Hematopoietic multipotent progenitor cell treated with erythropoietin and hydrocortisone succinate and interleukin-3 and kit ligand, for 15 days (in vitro differentiated cells): ENCODE measurements around the gene ZNF804B.

Source experiments
- DNase-seq: peaks from one replicate; pipeline ENCODE4 v3.0.0-alpha.2; 2015; ENCODE audit warnings: low spot score

Gene ZNF804B

DNA sequence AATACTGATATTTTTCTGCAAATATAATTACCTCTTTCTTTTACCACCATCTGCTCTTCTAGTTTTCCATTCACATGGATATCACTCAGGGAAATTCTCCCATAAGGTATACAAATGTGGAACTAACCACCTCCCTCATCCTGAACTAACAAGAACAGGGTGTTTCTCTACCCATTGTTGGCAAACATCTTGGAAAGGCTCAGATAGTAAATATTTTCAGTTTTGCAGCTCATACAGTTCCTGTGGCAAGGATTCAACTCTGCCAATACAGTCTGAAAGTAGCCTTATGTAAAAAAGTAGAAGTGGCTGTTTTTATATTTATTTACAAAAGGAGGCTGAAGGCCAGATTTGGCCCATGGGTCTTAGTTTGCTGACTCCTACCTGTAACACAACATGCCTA is 549.0 kb downstream of the ZNF804B start:
- no peak for DNase-seq

DNA sequence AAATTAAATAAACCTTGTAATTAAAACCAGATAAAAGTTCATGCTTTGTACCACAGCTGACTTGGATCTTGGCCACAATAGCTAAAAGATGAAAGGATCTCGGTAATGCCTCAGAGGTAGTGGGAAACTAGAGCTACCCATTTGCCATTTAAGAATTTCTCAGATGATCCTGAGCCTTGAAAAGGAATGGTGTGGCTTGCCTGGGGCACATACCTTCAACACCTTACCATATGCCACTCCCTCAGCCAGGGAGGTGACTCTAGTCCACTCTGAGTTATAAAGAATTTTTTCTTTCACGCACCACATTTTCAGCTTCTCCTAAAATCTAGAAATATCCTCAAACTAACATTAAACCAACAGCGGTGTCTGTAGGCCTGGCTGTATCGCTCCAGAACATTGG is 552.4 kb downstream of the ZNF804B start:
- no peak for DNase-seq

DNA sequence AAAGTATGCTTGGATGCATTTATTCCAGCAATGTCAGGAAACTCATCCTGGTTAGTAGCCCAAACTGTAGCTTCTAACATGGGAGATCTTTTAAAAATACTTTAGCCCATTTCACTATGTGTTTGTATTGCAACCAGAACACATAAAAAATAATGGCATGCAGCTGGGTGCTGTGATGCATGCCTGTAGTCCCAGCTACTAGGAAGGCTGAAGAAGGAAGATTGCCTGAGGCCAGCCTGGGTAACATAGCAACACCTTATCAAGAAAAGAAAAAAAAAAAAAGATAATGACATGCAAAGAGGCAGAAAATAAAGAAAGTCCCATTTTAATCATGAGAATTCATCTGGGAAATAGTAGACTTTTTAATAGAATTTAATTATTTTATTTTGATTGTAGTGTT is 553.1 kb downstream of the ZNF804B start:
- no peak for DNase-seq

DNA sequence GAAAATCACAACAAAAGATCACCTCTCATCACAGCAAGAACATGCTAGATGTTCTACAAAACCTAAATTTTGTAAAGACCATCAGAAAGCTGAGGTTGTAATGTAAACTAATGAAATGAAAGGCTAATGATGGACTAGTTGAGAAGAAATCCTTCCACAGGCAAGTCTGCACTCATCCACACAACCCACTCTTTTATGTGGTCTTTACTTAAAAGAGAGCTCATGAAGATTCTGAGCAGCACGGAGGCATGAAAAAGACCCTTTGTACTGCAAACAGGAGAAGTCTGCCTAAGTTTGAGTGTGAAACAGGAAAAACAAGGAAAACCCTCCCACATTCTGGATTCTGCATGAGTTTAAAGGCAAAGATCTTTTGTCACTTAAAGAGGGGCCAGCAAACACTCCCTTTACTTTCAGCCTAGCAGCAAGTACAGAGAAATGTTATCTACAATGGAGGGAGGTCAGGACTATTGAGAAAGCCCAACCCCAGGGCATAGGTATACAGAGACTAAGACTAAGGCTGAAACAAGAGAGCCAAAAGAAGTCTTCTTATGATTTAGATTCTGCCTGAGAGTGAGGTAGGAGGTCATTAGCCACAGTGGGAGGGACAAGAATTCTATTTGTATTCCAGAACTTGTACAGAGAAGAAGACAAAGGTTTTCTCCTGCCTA is 557.2 kb downstream of the ZNF804B start:
- DNase-seq = no peak

DNA sequence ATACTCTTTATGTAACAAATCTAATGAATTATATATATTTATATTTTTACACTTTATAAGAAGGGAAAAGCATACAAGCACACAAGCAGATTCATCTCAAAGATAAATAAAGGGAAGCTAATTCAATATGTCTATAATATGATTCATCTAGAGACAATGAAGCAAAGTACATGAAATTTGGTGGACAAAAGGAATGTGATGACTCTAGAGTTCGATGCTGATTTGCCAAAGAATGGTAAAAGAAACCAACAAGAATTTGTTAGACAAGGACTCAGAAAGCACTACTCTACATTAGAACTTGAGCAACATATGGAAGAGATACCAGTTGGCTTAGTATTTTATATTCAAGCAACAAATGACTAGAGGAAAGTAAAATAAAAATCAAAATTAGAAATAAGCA is 572.5 kb downstream of the ZNF804B start:
- no peak for DNase-seq

DNA sequence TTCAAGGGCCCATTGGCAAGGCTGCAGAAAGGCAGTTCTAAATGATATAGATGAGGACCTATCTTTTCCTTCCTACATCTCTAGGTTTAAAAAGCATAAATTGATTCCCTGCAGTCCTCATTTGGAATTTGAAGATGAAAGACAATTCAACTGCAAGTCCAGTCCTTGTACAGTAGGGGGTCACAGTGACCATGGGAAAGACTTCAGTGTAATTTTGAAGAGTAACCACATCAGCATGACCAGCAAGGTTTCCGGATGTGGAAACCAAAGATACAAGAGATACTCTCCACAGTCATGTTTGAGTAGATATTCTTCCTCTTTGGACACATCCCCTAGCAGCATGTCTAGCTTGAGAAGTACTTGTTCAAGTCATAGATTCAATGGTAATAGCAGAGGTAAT is 575.3 kb downstream of the ZNF804B start:
- DNase-seq = no peak

DNA sequence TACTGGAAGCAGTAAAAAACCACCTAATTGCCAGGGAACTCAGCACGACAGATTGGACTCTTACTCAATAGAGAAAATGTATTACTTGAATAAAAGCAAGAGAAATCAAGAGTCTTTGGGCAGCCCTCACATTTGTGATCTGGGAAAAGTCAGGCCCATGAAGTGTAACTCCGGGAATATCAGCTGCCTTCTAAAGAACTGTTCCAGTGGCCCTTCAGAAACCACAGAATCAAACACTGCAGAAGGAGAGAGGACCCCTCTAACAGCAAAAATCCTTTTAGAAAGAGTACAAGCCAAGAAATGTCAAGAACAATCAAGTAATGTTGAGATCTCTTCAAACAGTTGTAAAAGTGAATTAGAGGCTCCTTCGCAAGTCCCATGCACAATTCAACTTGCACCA is 576.0 kb downstream of the ZNF804B start:
- no peak for DNase-seq

DNA sequence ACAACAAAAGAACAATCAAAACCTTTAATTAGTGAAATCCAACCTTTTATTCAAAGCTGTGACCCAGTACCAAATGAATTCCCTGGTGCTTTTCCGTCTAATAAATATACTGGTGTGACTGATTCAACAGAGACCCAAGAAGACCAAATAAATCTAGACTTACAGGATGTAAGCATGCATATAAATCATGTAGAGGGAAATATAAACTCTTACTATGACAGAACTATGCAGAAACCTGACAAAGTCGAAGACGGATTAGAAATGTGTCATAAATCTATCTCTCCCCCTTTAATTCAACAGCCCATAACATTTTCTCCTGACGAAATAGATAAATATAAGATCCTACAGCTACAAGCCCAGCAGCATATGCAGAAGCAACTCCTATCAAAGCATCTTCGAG is 576.6 kb downstream of the ZNF804B start:
- no peak for DNase-seq

DNA sequence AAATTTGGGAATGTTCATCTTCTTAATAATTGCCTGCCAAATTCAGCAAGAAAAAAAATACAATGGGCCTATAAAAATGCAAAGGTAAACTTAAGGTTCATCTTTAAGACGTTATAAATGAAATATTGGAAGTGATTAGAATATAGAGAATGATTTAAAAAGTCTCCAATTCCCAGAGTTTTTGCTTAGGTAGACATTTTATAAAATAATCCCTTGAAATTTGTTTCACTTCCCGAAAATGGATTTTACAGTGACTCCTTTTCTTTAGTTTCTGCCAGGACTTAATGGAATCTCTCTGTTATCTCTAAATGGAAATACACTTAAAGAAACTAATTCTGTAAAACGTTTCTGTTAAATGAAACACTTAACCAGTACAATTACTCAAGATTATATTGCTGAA is 580.2 kb downstream of the ZNF804B start:
- DNase-seq = no peak

DNA sequence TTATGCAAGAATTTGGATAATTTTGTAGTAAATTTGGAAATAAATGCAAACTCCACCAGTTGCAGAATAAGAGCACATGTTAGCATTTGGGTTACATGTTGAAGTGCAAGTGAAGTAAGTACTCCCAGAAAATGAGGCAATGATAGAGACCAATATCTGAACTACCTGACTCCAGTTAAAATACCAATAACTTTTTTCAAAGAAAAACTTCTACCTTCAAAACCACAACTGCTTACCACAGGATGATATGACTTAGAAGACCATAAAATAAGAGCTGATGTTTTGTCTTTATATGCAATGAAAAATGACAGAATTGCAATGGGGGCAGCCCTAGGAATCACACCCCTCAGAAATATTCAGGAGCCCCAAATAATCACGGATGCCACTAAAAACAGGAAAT is 597.6 kb downstream of the ZNF804B start:
- no peak for DNase-seq

DNA sequence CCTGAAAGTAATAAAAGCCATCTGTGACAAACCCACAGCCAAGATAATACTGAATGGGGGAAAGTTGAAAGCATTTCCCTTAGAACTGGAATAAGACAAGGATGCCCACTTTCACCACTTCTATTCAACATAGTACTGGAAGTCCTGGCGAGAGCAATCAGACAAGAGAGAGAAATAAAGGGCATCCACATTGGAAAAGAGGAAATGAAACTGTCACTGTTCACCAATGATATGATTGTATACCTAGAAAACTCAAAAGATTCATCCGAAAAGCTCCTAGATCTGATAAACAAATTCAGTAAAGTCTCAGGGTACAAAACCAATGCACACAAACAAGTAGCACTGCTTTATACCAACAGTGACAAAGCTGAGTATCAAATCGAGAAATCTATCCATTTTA is 617.7 kb downstream of the ZNF804B start:
- no peak for DNase-seq

DNA sequence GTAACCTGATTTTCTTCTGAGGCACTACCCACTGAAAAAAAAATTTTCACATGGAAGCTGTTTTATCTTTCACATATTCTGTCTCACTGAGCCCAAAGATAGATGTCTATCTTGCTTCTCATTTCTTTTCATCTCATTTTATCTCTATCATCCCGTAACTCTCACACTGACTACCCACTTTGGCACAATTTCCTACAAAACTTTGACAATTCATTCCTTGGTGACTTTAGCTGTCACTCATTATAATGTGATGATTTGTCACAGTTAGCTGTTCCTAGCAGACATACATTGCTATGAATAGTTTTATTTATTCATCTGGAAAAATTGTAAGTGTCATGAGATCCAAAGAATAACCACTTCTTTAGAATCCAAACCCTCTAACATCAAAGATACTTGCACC is 625.9 kb downstream of the ZNF804B start:
- DNase-seq = no peak
